Adipocyte (in vitro differentiated cells): Measurements from ENCODE around the gene STK17B.
A peak's percentile ranks its signal among the peaks of the same experiment; 100 is the strongest.

ENCODE experiments used
- DNase-seq: peaks from one replicate; pipeline ENCODE4 v3.0.0-alpha.2; 2015; ENCODE audit warnings: low read depth
- H3K27me3 ChIP-seq: replicated peaks from 2 replicates; pipeline ENCODE4 v1.7.0; 2013; ENCODE audit warnings: mild to moderate bottlenecking, low read length, moderate library complexity; ENCODE audit not compliant: control insufficient read depth, insufficient read depth
- H3K36me3 ChIP-seq: 2 replicates; pipeline ENCODE4 v1.7.0; 2013; ENCODE audit warnings: low read length, mild to moderate bottlenecking, moderate library complexity; ENCODE audit not compliant: control insufficient read depth, insufficient read depth, severe bottlenecking
- H3K4me1 ChIP-seq: 2 replicates; pipeline ENCODE4 v1.7.0; 2013; ENCODE audit warnings: mild to moderate bottlenecking, low read length, moderate library complexity; ENCODE audit not compliant: control insufficient read depth, insufficient read depth
- H3K4me3 ChIP-seq: 2 replicates; pipeline ENCODE4 v1.7.0; 2013; ENCODE audit warnings: mild to moderate bottlenecking, low read length, moderate library complexity
- H3K9ac ChIP-seq: 2 replicates; pipeline ENCODE4 v1.7.0; 2013; ENCODE audit warnings: mild to moderate bottlenecking, low read length, moderate library complexity
- H3K9me3 ChIP-seq: 2 replicates; pipeline ENCODE4 v1.7.0; 2013; ENCODE audit warnings: mild to moderate bottlenecking, low read length, moderate library complexity; ENCODE audit not compliant: control insufficient read depth

STK17B gene

GRCh38 chr2:196088203-196088602 lies 83.2 kb downstream of the STK17B start:
- Histone ChIP-seq H3K9me3 (peaks cover 6% of the 10 kb centered on the region), H3K4me1 (peaks cover 8% of the 10 kb centered on the region), H3K9ac (no peak overlapping the region), H3K36me3 (no peaks in the 10 kb centered on the region), H3K4me3 (no peak overlapping the region), H3K27me3 (no peaks in the 10 kb centered on the region)
- DNase-seq: peak; percentile 74

- Histone ChIP-seq H3K27me3 (no peaks in the 10 kb centered on the region), H3K4me3 (no peak overlapping the region), H3K4me1 (peaks cover 14% of the 10 kb centered on the region), H3K9me3 (peaks cover 7% of the 10 kb centered on the region), H3K36me3 (no peaks in the 10 kb centered on the region), H3K9ac (no peak overlapping the region)
- DNase-seq: no peak
Measured at GRCh38 chr2:196086517-196087368, 84.6 kb downstream of the STK17B start.

GRCh38 chr2:196083601-196084000 lies 87.8 kb downstream of the STK17B start:
- H3K9me3 ChIP-seq: peaks cover 7% of the 10 kb centered on the region
- DNase-seq: no peak
- no peaks in the 10 kb centered on the region for H3K36me3 ChIP-seq
- H3K27me3 ChIP-seq: no peaks in the 10 kb centered on the region
- H3K4me1 ChIP-seq: peaks cover 31% of the 10 kb centered on the region
- no peak overlapping the region for H3K9ac ChIP-seq
- H3K4me3 ChIP-seq: no peak overlapping the region
